ENCODE measurements around the gene WDCP.
"Not testable (repeated sequence)": the region's sequence is repeated elsewhere in the genome, so short reads cannot be mapped to it uniquely, and the experiment has no call there.

Gene WDCP

DNA sequence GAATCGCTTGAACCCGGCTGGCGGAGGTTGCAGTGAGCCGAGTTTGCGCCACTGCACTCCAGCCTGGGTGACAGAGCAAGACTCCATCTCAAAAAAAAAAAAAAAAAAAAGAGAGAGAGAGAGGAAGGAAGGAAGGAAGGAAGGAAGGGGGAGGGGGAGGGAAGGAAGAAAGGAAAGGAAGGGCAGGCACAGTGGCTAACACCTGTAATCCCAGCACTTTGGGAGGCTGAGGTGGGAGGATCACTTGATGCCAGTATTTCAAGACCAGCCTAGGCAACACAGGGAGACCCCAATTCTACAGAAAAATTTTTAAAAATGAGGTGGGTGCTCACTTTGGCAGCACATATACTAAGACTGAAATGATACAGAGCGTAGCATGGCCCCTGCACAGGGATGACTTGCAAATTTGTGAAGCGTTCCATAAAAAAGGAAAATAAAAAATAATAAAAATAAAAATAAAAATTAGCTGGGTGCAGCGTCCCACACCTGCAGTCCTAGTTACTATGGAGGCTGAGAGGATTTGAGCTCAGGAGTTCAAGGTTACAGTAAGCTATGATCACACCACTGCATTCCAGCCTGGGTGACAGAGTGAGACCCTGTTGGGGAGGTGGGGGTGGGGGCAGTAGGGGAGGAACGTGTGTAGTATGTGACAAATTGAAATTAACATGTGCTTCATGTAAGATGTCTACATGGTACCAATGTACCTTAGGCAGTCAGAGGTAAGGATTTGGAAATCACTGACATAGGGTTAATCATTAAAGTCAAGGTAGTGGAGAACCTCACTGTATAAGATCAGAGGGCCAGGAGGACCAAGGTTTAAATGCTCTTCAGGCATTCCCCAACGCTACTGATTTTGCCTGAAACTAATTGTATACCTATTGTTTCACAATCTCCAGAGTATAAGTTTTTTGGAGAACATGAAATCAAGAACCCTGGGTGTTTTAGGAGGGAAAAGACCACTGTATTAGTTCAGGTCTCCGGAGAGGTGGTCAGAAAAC is 1.4 kb downstream of the WDCP start:
- TF ChIP-seq, protein P1, sequence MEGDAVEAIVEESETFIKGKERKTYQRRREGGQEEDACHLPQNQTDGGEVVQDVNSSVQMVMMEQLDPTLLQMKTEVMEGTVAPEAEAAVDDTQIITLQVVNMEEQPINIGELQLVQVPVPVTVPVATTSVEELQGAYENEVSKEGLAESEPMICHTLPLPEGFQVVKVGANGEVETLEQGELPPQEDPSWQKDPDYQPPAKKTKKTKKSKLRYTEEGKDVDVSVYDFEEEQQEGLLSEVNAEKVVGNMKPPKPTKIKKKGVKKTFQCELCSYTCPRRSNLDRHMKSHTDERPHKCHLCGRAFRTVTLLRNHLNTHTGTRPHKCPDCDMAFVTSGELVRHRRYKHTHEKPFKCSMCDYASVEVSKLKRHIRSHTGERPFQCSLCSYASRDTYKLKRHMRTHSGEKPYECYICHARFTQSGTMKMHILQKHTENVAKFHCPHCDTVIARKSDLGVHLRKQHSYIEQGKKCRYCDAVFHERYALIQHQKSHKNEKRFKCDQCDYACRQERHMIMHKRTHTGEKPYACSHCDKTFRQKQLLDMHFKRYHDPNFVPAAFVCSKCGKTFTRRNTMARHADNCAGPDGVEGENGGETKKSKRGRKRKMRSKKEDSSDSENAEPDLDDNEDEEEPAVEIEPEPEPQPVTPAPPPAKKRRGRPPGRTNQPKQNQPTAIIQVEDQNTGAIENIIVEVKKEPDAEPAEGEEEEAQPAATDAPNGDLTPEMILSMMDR (conservative IDR thresholded peaks at IDR 0.05; ENCODE audit: low read depth, low read length): no peak
- Histone ChIP-seq H3K79me2 (ENCODE audit: insufficient read depth, low read depth) (no peaks in the 10 kb centered on the region), H3K4me2 (peak overlapping the region; percentile 56), H3K4me1 (ENCODE audit: low read depth, poor library complexity, severe bottlenecking) (peaks cover 14% of the 10 kb centered on the region), H3K9ac (no peak overlapping the region), H3K36me3 (ENCODE audit: insufficient read depth) (no peaks in the 10 kb centered on the region), H3K27me3 (ENCODE audit: insufficient read depth, low read depth) (no peaks in the 10 kb centered on the region), H3K4me3 (IDR thresholded peaks at IDR 0.05; ENCODE audit: insufficient read depth, low read depth, low read length) (no peak overlapping the region), H4K20me1 (ENCODE audit: insufficient read depth) (no peaks in the 10 kb centered on the region), H2AFZ (ENCODE audit: low read depth) (no peak overlapping the region), H3K27ac (no peak overlapping the region)

DNA sequence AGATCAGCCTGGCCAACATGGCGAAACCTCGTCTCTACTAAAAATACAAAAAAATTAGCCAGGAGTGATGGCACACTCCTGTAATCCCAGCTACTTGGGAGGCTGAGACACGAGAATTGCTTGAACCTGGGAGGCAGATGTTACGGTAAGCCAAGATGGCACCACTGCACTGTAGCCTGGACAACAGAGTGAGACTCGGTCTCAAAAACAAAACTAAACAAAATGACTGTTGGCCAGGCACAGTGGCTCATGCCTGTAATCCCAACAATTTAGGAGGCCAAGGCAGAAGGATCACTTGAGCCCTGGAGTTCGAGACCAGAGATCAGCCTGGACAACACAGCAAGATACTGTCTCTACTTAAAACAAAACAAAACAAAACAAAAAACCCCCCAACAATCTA is 4.1 kb downstream of the WDCP start:
- not testable (repeated sequence) for H2AFZ ChIP-seq (ENCODE audit: low read depth); H3K36me3 ChIP-seq (ENCODE audit: insufficient read depth); H3K4me2 ChIP-seq; H3K9ac ChIP-seq; H3K27ac ChIP-seq; H3K4me3 ChIP-seq (IDR thresholded peaks at IDR 0.05; ENCODE audit: insufficient read depth, low read depth, low read length); H4K20me1 ChIP-seq (ENCODE audit: insufficient read depth); H3K27me3 ChIP-seq (ENCODE audit: insufficient read depth, low read depth); H3K79me2 ChIP-seq (ENCODE audit: insufficient read depth, low read depth)
- peaks cover 14% of the 10 kb centered on the region for H3K4me1 ChIP-seq (ENCODE audit: low read depth, poor library complexity, severe bottlenecking)

DNA sequence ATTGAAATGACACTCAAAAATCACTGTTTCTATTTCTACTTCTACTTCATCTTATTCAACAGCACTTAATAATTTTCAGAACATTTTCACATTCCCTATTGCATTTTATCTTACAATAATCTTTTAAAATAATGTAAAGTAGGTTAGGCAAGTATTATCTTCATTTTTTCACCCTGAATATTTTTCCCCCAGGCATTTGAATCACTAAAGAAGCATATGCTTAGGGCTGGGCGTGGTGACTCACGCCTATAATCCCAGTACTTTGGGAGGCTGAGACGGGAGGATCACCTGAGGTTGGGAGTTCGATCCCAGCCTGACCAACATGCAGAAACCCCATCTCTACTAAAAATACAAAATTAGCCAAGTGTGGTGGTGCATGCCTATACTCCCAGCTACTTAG is 6.7 kb downstream of the WDCP start:
- H4K20me1 ChIP-seq (ENCODE audit: insufficient read depth): no peaks in the 10 kb centered on the region
- H3K79me2 ChIP-seq (ENCODE audit: insufficient read depth, low read depth): peaks cover 8% of the 10 kb centered on the region; the same call in 1 of the 2 replicates
- no peak overlapping the region for H3K4me3 ChIP-seq (IDR thresholded peaks at IDR 0.05; ENCODE audit: insufficient read depth, low read depth, low read length)
- H2AFZ ChIP-seq (ENCODE audit: low read depth): no peak overlapping the region
- H3K27ac ChIP-seq: no peak overlapping the region
- TF ChIP-seq, protein P1 (conservative IDR thresholded peaks at IDR 0.05; ENCODE audit: low read depth, low read length): no peak
- H3K4me1 ChIP-seq (ENCODE audit: low read depth, poor library complexity, severe bottlenecking): no peaks in the 10 kb centered on the region
- H3K4me2 ChIP-seq: no peak overlapping the region
- no peaks in the 10 kb centered on the region for H3K27me3 ChIP-seq (ENCODE audit: insufficient read depth, low read depth)
- no peaks in the 10 kb centered on the region; the same call in 1 of the 2 replicates for H3K36me3 ChIP-seq (ENCODE audit: insufficient read depth)
- H3K9ac ChIP-seq: no peak overlapping the region

DNA sequence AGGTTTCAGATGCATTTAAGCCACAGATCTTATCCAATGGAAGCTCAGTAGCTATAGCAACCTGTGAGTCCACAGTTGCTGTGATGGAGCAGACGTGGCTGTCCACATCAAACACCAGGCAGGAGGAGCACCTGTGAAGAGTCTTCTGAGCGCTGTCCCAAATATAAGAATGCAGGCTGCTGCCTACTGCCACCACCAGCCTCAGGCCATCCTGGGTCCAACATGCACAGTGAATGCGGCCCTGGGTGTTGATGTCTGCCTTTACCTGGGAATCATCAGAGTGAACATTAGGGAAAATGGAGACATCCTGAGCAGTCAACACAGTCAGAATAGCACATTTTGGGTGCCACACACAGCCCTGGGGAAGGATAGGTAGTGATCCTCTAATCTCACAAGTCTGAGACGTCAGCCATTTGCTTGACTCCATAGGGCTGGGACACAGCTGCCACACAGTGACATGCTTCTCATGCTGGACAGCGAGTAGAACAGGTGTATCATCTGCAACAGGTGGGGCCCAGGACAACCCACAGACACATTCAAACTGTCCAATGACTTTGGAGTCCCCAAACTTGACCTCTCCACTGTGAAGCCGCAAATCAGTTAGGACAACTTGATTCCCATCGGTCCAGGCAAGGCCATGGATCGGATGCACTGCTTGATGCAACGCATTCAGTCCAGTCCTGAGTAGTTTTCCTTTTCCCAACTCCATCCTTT is 8.2 kb downstream of the WDCP start:
- H3K27me3 ChIP-seq (ENCODE audit: insufficient read depth, low read depth): no peaks in the 10 kb centered on the region
- H3K4me2 ChIP-seq: no peak overlapping the region
- H3K4me3 ChIP-seq (IDR thresholded peaks at IDR 0.05; ENCODE audit: insufficient read depth, low read depth, low read length): no peak overlapping the region
- no peak overlapping the region for H2AFZ ChIP-seq (ENCODE audit: low read depth)
- TF ChIP-seq, protein P1 (conservative IDR thresholded peaks at IDR 0.05; ENCODE audit: low read depth, low read length): no peak
- peaks cover 8% of the 10 kb centered on the region; the same call in 1 of the 2 replicates for H3K79me2 ChIP-seq (ENCODE audit: insufficient read depth, low read depth)
- H3K36me3 ChIP-seq (ENCODE audit: insufficient read depth): no peaks in the 10 kb centered on the region; the same call in 1 of the 2 replicates
- no peaks in the 10 kb centered on the region for H4K20me1 ChIP-seq (ENCODE audit: insufficient read depth)
- no peak overlapping the region for H3K9ac ChIP-seq
- no peaks in the 10 kb centered on the region for H3K4me1 ChIP-seq (ENCODE audit: low read depth, poor library complexity, severe bottlenecking)
- no peak overlapping the region for H3K27ac ChIP-seq
